HL-60 (cell line): ENCODE measurements around the gene TOP1.
A peak's percentile ranks its signal among the peaks of the same experiment; 100 is the strongest.

Experiments
- POLR2AphosphoS5 ChIP-seq: IDR thresholded peaks from 2 replicates; pipeline ENCODE4 v1.6.1; 2012; ENCODE audit warnings: low read depth
- TF ChIP-seq, protein P1 (sequence below): IDR thresholded peaks from one replicate; pipeline ENCODE4 v1.5.1; 2011; ENCODE audit warnings: low read length, control low read depth, inconsistent platforms; ENCODE audit not compliant: insufficient read depth

- TF ChIP-seq, protein P1, sequence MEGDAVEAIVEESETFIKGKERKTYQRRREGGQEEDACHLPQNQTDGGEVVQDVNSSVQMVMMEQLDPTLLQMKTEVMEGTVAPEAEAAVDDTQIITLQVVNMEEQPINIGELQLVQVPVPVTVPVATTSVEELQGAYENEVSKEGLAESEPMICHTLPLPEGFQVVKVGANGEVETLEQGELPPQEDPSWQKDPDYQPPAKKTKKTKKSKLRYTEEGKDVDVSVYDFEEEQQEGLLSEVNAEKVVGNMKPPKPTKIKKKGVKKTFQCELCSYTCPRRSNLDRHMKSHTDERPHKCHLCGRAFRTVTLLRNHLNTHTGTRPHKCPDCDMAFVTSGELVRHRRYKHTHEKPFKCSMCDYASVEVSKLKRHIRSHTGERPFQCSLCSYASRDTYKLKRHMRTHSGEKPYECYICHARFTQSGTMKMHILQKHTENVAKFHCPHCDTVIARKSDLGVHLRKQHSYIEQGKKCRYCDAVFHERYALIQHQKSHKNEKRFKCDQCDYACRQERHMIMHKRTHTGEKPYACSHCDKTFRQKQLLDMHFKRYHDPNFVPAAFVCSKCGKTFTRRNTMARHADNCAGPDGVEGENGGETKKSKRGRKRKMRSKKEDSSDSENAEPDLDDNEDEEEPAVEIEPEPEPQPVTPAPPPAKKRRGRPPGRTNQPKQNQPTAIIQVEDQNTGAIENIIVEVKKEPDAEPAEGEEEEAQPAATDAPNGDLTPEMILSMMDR: peak; percentile 90
- no peak for TF ChIP-seq POLR2AphosphoS5
Observed at GRCh38 chr20:41173161-41173721, 144.6 kb downstream of the TOP1 start.
